HFF-Myc (cell line): ENCODE measurements around the gene TXNDC2.

ENCODE experiments used
- DNase-seq: peaks from one replicate; pipeline ENCODE4 v3.0.0-alpha.2; 2011; ENCODE audit warnings: low read depth; ENCODE audit errors: extremely low read depth
- H3K4me3 ChIP-seq: replicated peaks from 2 replicates; pipeline ENCODE4 v1.5.1; 2011; ENCODE audit warnings: low read depth, mild to moderate bottlenecking, control low read depth, low read length
- TF ChIP-seq, protein P1 (sequence below): IDR thresholded peaks from 2 replicates; pipeline ENCODE4 v1.5.1; 2012; ENCODE audit warnings: mild to moderate bottlenecking, low read depth, low read length, control low read depth; ENCODE audit errors: missing control alignments

TXNDC2 gene

DNA sequence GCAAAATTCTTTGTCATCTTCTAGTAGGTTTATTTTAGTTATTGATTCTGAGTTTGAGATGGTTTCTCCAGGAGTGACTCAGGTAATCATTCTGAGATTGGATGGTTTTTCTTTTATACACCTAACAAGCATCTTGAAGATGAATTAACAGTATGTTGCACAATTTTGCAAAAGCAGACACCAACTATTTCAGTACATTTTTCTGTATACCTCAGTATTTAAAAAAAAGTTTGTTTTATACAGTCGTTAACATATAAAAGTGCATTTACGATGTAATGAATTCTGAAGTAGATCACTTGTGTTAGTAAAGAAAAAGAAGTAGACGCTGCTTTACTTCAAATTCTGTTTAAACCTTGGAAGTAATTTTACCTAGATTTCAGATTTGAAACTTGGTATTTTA lies 31.0 kb downstream of the TXNDC2 start:
- peak overlapping the region; percentile 83; the same call in 1 of the 2 replicates for H3K4me3 ChIP-seq
- TF ChIP-seq, protein P1, sequence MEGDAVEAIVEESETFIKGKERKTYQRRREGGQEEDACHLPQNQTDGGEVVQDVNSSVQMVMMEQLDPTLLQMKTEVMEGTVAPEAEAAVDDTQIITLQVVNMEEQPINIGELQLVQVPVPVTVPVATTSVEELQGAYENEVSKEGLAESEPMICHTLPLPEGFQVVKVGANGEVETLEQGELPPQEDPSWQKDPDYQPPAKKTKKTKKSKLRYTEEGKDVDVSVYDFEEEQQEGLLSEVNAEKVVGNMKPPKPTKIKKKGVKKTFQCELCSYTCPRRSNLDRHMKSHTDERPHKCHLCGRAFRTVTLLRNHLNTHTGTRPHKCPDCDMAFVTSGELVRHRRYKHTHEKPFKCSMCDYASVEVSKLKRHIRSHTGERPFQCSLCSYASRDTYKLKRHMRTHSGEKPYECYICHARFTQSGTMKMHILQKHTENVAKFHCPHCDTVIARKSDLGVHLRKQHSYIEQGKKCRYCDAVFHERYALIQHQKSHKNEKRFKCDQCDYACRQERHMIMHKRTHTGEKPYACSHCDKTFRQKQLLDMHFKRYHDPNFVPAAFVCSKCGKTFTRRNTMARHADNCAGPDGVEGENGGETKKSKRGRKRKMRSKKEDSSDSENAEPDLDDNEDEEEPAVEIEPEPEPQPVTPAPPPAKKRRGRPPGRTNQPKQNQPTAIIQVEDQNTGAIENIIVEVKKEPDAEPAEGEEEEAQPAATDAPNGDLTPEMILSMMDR: no peak

DNA sequence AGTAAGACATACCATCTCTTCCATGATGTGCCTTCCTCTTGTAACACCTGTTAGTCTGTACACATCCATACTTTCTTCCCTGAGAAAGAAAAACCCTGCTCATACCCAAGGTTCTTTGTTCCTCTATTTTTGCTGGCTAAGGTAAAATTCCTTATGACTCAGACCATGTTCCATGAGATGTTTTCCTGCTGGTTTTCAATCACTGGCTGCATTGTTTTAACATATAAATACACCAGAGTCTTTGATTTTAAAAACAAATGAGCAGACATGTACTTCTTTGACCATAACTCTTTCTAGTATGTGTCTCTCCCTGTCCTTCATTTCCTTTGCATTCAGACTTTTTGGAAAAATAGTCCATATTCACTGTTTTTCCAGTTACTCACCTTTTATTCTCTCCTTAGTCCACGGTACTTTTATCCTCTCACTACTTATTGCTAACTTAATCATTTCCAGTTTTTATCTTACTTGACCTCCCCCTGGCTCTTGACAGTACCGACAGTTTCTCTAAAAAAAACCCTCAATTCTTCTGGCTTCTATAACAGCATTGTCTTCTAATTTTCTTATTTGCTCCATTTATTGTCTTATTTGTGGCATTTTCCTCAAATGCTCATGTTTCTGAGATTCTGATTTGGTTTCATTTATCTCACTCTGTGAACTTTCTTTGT lies 32.4 kb downstream of the TXNDC2 start:
- H3K4me3 ChIP-seq: no peak overlapping the region
- DNase-seq: no peak
- TF ChIP-seq, protein P1: no peak

More for the DNA sequence above, 31.0 kb downstream of the TXNDC2 start:
- DNase-seq: no peak

DNA sequence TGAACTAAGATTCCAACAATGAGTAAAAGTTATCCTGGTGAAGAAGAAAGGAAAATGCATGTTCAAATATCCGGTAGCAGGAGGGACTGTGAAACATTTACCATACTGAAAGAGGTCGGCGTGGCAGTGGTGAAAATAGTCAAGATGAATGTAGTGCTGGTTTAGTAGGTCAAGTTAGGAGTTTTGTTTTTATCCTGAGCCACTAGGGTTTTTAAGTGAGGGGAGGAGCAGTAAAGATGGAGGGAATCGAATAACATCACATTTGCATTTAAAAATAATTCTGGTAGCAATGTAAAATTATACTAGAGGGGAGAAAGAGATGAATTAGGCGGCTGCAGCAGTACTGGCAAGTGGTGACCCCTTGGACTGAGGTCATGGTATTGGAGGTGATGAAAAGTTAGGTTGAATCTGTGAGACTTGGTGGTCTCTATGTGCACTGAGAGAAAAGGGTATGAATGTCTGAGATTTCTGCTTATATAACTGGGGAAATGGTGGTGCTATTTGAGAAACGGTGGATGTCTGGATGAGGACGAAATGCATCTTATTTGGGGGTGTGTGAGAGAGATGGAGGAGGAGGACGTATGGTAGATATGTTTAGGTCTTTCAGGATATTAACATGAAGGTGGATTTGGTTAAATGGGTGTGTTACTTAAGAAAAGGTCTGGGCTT lies 33.9 kb downstream of the TXNDC2 start:
- no peak overlapping the region for H3K4me3 ChIP-seq
- no peak for DNase-seq
- TF ChIP-seq, protein P1: no peak

GRCh38 chr18:9922592-9923311 lies 37.0 kb downstream of the TXNDC2 start:
- no peak overlapping the region for H3K4me3 ChIP-seq
- TF ChIP-seq, protein P1: no peak
- DNase-seq: no peak

DNA sequence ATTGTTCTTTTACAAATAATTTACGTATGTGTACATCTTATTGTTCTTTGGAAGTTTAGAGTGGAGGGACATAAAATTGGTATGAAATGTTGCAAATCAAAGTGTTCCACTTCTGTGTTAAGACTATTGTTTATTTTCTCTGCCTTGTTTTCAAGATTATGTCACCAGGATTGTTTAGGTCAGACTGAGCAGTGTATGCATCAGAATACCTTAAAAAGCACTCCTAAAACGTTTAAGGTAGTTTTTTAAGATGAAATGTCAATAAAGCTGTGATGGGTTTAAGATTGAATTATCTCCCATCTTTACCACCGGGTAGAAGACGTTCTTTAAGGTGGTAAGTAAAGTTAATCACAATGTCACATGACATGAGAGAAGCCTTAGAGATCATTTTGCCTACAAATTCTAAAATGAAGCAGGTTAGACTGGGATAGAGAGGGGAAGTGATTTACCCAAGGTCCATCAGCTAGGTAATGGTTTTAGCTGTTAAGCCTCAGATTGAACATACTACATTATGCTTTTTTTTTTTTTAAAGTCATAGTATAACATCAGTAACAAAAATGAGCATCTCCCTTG lies 38.7 kb downstream of the TXNDC2 start:
- H3K4me3 ChIP-seq: no peak overlapping the region
- TF ChIP-seq, protein P1: no peak
- DNase-seq: no peak

- TF ChIP-seq, protein P1: no peak
- no peak for DNase-seq
- H3K4me3 ChIP-seq: no peak overlapping the region
Measured at GRCh38 chr18:9925369-9925768, 39.6 kb downstream of the TXNDC2 start.
